Measurements from ENCODE around the gene SMAD2.
"Not testable (repeated sequence)": the region's sequence is repeated elsewhere in the genome, so short reads cannot be mapped to it uniquely, and the experiment has no call there.

Gene SMAD2

DNA sequence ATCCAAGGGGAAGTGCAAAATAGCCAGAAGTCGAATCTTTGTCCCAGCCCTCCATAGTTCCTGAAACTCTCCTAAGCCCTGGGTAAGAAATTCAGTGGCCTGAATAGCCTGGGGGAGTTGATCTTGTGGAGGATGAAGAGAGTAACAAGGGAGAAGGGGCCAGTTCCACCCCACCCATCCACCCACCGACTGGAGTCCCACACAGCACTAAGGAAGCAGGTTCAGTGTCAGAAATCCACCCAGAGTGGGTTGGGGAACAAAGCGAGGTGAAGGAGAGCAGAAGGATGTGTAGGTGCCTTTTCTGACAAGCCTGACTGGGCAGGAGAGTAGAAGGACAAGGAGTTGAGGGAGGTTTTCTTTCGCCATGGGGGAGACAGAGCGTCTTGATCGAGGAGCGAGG lies 136.8 kb downstream of the SMAD2 start:
- DNase-seq (ENCODE audit: low read depth in 2 of 2): no peak

DNA sequence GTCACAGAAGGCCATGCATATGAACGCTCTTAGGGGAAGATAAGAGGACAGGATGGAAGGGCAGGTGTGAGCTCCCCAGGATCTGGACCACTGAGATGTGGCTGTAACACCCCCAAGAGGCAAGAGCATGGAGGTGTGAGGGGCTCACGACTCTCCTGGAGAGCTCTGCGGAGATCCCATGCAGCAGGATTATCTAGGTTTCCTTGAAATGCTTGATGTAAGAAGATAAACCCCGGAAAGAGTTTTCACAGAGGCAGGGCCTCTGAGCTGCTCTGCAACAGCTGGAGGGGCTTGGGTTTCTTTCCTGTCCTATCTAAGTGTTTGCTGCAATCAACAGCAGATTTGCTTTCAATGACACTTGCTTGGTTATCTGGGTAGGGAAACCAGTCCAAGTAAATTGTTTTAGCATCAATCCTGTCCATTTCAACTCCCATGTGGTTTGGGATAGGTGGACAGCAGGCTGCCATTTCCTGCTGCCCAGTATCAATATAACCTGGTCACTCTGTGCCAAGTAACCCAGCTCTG lies 138.9 kb downstream of the SMAD2 start:
- DNase-seq (ENCODE audit: low read depth in 2 of 2): no peak

DNA sequence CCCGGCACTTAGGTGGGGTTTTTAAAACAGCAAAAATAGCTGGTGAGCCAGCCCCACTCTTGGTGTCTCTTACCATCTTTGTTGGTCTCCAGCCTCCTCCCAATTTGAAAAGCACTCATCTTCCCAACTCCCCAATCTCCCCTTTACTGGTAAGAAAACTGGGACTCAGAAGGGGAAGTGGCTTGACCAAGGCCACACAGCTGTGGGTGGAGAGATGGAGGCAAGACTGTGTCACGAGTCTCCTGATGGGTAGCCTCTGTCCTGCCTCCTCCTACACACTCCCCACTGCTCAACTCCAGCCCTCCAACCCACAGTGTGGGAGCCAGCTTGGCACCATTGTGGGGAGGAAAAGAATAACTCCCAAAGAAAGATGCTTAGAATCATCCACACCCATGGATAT lies 140.4 kb downstream of the SMAD2 start:
- no peak for DNase-seq (ENCODE audit: low read depth in 2 of 2)

DNA sequence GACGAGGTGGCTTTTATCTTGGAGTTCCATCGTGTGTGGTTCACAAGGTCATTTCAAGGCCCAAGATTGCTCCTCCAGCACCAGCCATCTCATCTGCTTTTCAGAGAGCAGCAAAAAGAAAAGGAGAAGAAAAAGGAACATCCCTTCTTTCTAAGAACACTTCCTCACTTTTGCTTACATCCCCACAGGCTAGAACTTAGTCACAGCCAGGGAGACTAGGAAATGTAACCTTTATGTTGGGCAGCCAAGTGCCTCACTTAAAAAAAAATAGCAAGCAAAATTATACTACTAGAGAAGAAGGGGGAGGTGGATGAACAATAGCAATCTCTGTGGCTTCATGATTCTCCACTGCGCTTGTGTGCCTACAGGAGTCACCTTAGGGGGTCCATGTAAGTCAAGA lies 141.8 kb downstream of the SMAD2 start:
- no peak for DNase-seq (ENCODE audit: low read depth in 2 of 2)

DNA sequence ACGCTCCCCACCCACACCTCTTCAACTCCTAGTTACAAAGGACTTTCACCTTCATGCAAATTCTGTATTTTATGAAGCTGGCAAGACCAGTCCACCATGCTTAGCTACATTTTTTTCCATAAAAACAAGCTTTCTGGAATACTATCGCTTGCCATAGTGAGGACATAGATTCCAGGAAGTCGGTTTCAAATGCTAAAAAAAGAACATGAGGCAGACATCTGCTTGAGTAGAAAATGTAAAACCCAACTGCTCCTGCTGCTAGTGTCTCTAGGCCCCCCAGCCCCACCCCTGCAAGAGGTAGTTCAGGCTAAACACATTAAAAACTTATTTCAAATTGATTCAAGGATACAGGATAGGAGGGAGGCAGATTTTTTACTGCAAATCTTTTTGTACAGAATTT lies 148.9 kb downstream of the SMAD2 start:
- DNase-seq (ENCODE audit: low read depth in 2 of 2): no peak

DNA sequence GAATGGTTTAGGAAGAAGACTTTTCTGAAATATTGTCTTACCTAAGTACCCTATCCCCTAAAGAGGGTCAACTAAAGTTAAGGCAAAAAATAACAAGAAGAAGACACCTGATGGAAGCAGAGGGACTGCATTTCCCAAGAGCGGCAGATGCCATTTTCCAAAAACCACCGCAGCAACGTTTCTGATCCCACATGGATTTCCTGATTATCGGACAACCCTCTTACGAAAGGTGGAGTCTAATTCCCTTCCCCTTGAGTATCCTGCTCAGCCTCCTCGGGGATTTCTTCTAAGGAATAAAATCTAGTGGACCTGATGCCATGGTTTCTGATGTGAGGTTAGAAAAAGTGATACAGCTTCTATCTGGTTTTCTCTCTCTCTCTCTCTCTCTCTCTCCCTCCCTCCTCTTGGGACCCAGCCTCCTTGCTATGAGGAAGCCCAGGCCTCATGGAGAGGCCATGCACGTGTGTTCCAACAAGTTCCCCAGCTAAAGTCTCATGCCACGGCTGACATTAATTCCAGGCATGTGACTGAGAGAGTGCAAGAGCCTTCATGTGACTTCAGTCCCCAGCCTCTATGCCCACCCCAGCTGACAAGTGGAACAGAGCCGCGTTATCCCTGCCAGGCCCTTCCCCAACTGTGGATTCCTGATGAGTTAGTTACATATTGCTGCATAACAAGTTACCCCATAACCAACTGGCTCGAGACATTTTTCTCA lies 150.3 kb downstream of the SMAD2 start:
- no peak for DNase-seq (ENCODE audit: low read depth in 2 of 2)

DNA sequence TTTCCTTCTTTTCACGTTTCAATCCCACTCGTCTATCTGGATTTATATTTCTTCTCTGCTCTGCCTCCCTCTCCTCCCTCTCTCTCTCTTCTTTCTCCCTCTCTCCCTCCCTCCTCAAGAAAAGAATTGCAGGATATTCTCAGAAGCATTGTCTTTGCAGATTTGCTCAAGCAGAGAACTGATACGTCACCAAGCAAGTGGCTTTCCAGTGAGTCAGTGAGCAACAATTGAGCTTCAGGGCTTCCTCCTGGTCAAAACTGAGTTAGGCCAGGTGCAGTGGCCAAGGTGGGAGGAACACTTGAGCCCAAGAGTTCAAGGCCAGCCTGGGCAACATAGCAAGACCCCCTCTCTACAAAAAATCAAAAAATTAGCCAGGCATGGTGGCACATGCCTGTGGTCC lies 151.1 kb downstream of the SMAD2 start:
- no peak for DNase-seq (ENCODE audit: low read depth in 2 of 2)

DNA sequence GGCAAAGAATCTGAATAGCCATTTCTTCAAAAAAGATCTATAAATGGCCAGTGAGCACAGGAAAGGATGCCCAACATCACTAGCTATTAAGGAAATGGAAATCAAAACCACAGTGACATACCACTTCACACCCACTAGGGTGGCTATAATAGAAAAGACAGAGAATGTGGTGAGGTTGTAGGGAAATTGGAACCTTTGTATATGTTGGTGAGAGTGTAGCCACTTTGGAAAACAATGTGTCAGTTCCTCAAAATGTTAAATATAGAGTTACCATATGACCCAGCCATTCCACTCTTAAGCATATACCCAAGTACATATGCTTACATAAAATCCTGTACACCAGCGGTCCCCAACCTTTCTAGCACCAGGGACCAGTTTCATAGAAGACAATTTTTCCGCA lies 152.8 kb downstream of the SMAD2 start:
- DNase-seq (ENCODE audit: low read depth in 2 of 2): no peak

DNA sequence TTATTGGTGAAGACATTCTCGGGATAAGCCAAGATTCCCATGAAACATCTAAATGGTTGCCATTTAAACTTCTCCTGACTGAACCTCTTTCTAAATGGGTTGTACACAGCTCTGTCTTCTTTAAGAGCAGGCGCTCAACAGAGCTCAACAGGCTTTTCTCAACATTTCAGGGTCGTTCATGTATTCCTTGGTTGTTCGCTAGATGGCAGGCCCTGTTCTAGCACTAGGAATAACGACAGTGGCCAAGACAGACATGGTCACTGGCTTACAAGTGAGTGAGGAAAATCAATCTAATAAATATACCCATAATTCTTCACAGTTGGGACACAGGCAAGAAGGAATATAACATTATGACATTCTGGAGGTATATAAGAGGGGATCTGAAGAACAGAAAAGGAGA lies 154.5 kb downstream of the SMAD2 start:
- no peak for DNase-seq (ENCODE audit: low read depth in 2 of 2)

DNA sequence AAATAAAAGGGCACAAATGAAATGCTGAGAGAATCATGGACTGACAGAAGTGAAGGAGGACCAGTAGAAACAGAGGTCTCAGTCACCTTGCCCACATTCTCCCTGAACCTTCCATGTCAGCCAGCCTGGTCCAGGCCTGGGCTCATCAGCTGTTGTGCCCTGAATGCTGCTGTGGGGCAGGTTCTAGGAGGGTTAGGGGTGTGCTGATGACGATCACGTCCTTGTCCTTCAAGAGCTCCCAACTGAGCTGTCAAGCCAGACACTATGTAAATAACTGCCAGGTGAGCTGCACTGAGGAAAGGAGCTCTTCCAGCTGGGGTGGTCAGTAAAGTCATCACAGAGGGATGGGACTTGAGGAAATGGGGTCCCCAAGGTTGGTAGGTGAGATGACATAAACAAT lies 156.5 kb downstream of the SMAD2 start:
- no peak for DNase-seq (ENCODE audit: low read depth in 2 of 2)

DNA sequence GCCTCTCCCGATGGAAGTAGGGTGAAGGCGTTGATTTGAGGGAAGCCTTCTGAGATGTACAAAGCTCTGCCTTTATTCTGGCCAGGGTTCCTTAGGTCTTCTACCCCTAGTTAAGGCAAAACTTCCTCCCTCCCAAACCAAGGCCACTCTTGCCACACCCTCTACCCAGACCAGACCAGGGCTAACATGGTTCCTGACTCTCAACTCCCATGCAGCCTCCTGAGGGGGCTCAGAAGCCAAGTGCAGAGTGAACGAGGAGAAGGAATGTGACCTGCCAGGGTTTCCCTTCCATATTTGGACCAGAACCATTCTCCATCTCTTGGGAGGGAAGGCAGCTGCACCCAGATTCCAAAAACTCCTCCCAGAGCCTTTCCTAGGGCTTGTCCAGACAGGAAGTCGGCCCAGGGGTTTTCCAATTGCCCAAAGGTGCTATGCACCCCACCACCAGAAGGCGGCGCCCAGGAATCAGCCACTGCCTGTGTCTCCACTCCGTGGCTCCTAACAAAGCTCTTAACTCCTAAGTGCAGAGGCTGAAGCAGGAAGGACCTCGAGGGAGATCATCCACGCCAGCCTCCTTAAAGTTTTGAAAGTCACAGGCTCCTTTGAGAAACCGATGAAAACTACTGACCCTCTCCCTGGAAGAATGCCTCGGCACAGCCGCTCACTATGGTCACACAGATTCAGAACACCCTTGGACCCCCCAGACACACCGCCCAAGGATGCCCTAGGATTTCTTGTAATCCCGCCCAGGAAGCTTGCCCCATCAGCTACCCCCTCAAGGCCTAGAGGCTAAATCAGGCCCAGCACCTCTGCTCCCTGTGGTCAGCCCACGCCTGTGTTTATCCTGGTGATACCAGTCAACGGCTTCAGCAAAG lies 157.8 kb downstream of the SMAD2 start:
- peak; percentile 20 to 26 for DNase-seq (ENCODE audit: low read depth in 2 of 2)

DNA sequence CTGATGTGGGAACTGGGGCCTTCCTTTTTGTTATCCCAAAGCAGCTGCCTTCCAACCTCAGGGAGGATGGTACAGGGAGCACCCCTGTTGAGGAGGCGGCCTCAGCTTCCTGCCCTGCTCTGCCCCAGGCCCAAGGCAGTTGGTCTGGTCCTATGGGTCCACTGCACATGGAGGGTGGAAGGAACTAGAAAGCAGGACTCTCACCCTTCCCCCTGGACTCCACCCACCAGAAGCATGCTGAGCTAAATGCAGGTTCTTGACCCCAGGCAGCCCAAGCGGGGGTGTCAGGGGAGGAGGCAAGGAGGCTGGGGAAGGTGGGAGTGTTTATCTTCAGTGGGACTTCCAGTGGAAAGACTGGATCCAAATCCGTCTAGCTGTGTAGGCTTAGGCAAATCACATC lies 158.5 kb downstream of the SMAD2 start:
- no peak for DNase-seq (ENCODE audit: low read depth in 2 of 2)

DNA sequence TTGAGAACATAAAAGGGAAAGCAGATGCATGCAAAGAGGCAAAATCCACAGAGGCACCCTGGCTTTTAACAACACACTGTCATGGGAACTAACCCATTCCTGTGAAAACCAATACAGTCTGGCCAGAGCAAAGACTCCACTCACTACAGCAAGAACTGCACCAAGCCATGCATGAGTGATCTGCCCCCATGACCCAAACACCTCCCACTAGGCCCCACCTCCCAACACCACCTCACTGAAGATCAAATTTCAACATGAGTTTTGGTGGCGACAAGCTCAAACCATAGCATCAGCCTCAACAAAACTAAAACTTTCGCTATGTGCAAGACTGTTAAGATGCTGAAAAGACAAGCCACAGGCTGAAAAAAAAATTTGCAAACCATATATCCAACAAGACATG lies 162.8 kb downstream of the SMAD2 start:
- DNase-seq (ENCODE audit: low read depth in 2 of 2): no peak

DNA sequence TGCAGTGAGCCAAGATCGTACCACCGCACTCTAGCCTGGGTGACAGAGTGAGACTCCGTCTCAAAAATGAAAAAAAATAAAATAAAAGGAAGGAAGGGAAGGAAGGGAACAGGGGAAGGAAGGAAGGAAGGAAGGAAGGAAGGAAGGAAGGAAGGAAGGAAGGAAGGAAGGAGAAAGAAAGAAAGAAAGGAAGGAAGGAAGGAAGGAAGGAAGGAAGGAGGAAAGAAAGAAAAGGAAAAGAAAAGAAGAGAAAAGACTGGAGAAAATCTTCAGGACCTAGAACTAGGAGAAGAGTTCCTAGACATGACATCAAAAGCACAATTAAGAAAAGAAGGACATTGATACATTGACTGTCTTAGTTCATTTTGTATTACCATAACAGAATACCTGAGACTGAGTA lies 163.3 kb downstream of the SMAD2 start:
- DNase-seq (ENCODE audit: low read depth in 2 of 2): not testable (repeated sequence)
